ENCODE data around the gene HS1BP3. TPM values are rescaled to one million over a fixed set of nuclear protein-coding genes. Genes with fewer than 3 reads are reported as not detected.
A peak's percentile ranks its signal among the peaks of the same experiment; 100 is the strongest.

The HS1BP3 gene
- total RNA-seq, 1 donor from 2014 or later: 33.2 TPM

DNA sequence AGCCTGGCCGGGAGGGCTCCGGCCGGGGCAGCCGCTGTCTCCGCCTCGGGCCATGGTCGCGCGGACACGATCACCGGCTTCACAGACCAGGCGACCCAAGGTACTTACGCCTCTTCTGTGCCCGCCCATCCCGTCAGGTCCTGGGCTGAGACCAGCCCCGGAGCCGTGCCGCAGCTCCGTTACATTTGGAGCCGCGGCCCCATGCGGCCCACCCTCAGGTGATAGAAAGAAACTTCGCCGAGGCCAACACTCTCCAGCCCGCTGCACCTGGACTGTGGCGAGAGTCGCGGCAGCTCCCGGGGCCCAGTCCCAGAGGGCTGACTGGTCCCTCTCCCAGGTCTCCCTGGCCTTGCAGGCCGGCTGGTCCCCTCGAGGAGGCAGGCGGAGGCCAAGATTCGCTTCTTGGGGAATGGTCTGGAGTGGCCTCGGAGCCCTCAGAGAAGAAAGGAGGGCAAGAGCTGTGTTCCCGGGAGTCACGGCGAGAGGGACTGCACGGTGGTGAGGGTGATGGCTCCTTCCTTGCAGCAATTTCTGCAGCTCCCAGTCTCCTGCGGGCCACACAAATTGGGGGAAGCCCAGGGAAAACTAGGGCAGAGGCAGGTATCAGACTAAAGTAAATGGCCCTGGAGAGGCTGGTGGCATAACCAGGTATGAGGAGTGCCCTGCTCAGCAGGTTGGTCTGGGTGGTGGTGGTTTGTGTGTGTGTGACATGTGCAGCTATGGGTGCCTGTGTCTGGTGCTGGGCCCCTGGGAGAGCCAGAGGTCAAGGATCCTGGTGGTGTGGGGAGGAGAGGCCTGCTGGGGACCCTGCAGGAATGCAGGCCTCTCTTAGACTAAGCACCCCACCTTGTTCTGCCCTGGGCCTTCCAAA, 16.9 kb upstream of the HS1BP3 start:
- peaks cover 45% of the 10 kb centered on the region for H3K4me1 Mint-ChIP-seq (ENCODE audit: low read depth)
- peak overlapping the region; percentile 13 for H3K27ac Mint-ChIP-seq (ENCODE audit: unreplicated experiment)
- H3K4me3 Mint-ChIP-seq (ENCODE audit: unreplicated experiment): peak overlapping the region; percentile 79
- H3K36me3 Mint-ChIP-seq (ENCODE audit: low read depth): peaks cover 6% of the 10 kb centered on the region
- H3K27me3 Mint-ChIP-seq (ENCODE audit: low read depth): peaks cover 29% of the 10 kb centered on the region
- DNase-seq (ENCODE audit: low spot score): no peak
- TF ChIP-seq, protein P1, sequence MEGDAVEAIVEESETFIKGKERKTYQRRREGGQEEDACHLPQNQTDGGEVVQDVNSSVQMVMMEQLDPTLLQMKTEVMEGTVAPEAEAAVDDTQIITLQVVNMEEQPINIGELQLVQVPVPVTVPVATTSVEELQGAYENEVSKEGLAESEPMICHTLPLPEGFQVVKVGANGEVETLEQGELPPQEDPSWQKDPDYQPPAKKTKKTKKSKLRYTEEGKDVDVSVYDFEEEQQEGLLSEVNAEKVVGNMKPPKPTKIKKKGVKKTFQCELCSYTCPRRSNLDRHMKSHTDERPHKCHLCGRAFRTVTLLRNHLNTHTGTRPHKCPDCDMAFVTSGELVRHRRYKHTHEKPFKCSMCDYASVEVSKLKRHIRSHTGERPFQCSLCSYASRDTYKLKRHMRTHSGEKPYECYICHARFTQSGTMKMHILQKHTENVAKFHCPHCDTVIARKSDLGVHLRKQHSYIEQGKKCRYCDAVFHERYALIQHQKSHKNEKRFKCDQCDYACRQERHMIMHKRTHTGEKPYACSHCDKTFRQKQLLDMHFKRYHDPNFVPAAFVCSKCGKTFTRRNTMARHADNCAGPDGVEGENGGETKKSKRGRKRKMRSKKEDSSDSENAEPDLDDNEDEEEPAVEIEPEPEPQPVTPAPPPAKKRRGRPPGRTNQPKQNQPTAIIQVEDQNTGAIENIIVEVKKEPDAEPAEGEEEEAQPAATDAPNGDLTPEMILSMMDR (IDR thresholded peaks at IDR 0.05): no peak
- no peaks in the 10 kb centered on the region for H3K9me3 Mint-ChIP-seq (ENCODE audit: low read depth)

DNA sequence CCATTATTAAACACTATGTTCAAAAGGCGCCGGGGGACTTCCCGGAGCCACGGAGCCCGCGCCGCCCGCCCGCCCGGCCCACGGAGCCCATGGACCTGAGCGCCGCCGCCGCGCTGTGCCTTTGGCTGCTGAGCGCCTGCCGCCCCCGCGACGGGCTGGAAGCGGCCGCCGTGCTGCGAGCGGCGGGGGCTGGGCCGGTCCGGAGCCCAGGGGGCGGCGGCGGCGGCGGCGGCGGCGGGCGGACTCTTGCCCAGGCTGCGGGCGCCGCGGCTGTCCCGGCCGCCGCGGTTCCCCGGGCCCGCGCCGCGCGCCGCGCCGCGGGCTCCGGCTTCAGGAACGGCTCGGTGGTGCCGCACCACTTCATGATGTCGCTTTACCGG, 16.2 kb upstream of the HS1BP3 start:
- H3K4me1 Mint-ChIP-seq (ENCODE audit: low read depth): peaks cover 39% of the 10 kb centered on the region
- DNase-seq (ENCODE audit: low spot score): no peak
- TF ChIP-seq, protein P1 (IDR thresholded peaks at IDR 0.05): peak; percentile 46
- H3K36me3 Mint-ChIP-seq (ENCODE audit: low read depth): peaks cover 6% of the 10 kb centered on the region
- H3K27me3 Mint-ChIP-seq (ENCODE audit: low read depth): peaks cover 32% of the 10 kb centered on the region
- H3K27ac Mint-ChIP-seq (ENCODE audit: unreplicated experiment): no peak overlapping the region
- peak overlapping the region; percentile 79 for H3K4me3 Mint-ChIP-seq (ENCODE audit: unreplicated experiment)
- H3K9me3 Mint-ChIP-seq (ENCODE audit: low read depth): no peaks in the 10 kb centered on the region

- H3K27me3 Mint-ChIP-seq (ENCODE audit: low read depth): peaks cover 30% of the 10 kb centered on the region
- peak within 1 kb of the TSS; percentile 13 for H3K27ac Mint-ChIP-seq (ENCODE audit: unreplicated experiment)
- peak within 1 kb of the TSS; percentile 79 for H3K4me3 Mint-ChIP-seq (ENCODE audit: unreplicated experiment)
- no peak for DNase-seq (ENCODE audit: low spot score)
- peaks cover 5% of the 10 kb centered on the region for H3K36me3 Mint-ChIP-seq (ENCODE audit: low read depth)
- H3K9me3 Mint-ChIP-seq (ENCODE audit: low read depth): no peaks in the 10 kb centered on the region
- TF ChIP-seq, protein P1 (IDR thresholded peaks at IDR 0.05): peak; percentile 78
- peaks cover 41% of the 10 kb centered on the region for H3K4me1 Mint-ChIP-seq (ENCODE audit: low read depth)
These were observed 15.6 kb upstream of the HS1BP3 start, which contains the start of gene GDF7 for GRCh38 chr2:20666304-20667150. Gene GDF7 (plus strand): TSS chr2:20667144. CDS start chr2:20667240, 96 bp downstream.

DNA sequence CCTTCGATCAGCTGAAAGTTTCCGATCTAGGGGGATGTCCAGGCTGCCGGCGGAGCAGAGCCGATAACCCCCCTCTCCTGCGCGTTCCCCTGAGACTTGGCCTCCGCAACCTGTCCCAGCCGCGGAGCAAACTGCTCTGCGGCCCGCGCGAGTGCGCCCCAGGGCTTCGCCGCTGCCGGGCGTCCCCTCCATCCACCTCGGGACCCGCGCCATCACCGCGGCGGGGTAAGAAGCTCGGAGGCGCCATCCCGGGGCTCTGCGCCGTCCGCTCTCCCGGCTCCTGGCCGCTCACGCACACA, 15.1 kb upstream of the HS1BP3 start:
- peaks cover 41% of the 10 kb centered on the region for H3K4me1 Mint-ChIP-seq (ENCODE audit: low read depth)
- H3K36me3 Mint-ChIP-seq (ENCODE audit: low read depth): peaks cover 2% of the 10 kb centered on the region
- peak overlapping the region; percentile 77 for H3K4me3 Mint-ChIP-seq (ENCODE audit: unreplicated experiment)
- DNase-seq (ENCODE audit: low spot score): no peak
- TF ChIP-seq, protein P1 (IDR thresholded peaks at IDR 0.05): no peak
- no peaks in the 10 kb centered on the region for H3K9me3 Mint-ChIP-seq (ENCODE audit: low read depth)
- no peak overlapping the region for H3K27ac Mint-ChIP-seq (ENCODE audit: unreplicated experiment)
- H3K27me3 Mint-ChIP-seq (ENCODE audit: low read depth): peaks cover 30% of the 10 kb centered on the region
